B cell (primary cell): ENCODE results near the gene IQCM.

Experiments used
- CTCF ChIP-seq: fragments of 200-600 bp; IDR thresholded peaks from one replicate; pipeline ENCODE4 v1.8.0; 2022; ENCODE audit warnings: antibody characterized with exemption, mild to moderate bottlenecking
- EZH2 ChIP-seq: IDR thresholded peaks from 2 replicates; pipeline ENCODE4 v1.6.1; 2012; ENCODE audit warnings: borderline replicate concordance, low read depth, mild to moderate bottlenecking, moderate library complexity, low read length; ENCODE audit not compliant: insufficient read depth, poor library complexity, severe bottlenecking

GRCh38 chr4:149403081-149403480, 412.6 kb downstream of the IQCM start:
- TF ChIP-seq CTCF (no peak), EZH2 (no peak)
